Ureter (tissue), 1 donor: ENCODE data around the gene ABHD4. TPM values are rescaled to one million over a fixed set of nuclear protein-coding genes. Genes with fewer than 3 reads are reported as not detected.
A peak's percentile ranks its signal among the peaks of the same experiment; 100 is the strongest.
"Not testable (repeated sequence)": the region's sequence is repeated elsewhere in the genome, so short reads cannot be mapped to it uniquely, and the experiment has no call there.

Experiments used
- DNase-seq: peaks from one replicate; pipeline ENCODE4 v3.0.0-alpha.2; 2020; ENCODE audit warnings: low spot score
- total RNA-seq: library from RNA; stranded (reverse); gene quantifications from one replicate; pipeline ENCODE4 v1.2.4, GENCODE V29; 2023
- donor health status: DM: yes; HTN: yes; CAD: no.

Gene ABHD4
- total RNA-seq, 1 donor from 2014 or later, result 33.7 TPM

GRCh38 chr14:22589096-22589839 lies 8.8 kb upstream of the ABHD4 start, which contains the start of gene DAD1:
TSS of gene DAD1 (minus strand) at chr14:22589224. CDS start at chr14:22589157, 67 bp downstream.
- DNase-seq, result peak; percentile 99

GRCh38 chr14:22593189-22593588 lies 4.9 kb upstream of the ABHD4 start:
- no peak for DNase-seq

- DNase-seq, result no peak
Observed at GRCh38 chr14:22593601-22594000, 4.5 kb upstream of the ABHD4 start.

GRCh38 chr14:22594156-22594716 lies 3.9 kb upstream of the ABHD4 start:
- DNase-seq, result no peak

- no peak for DNase-seq
Observed at GRCh38 chr14:22596354-22596879, 1.7 kb upstream of the ABHD4 start.

GRCh38 chr14:22597265-22597664 lies 835 bp upstream of the ABHD4 start:
- DNase-seq, result no peak

- no peak for DNase-seq
Observed at GRCh38 chr14:22597771-22598098, 365 bp upstream of the ABHD4 start.

GRCh38 chr14:22598896-22599244 lies 770 bp downstream of the ABHD4 start:
- peak; percentile 76 for DNase-seq

GRCh38 chr14:22599349-22599748 lies 1.2 kb downstream of the ABHD4 start:
- no peak for DNase-seq

- DNase-seq, result no peak
Observed at GRCh38 chr14:22600027-22600426, 1.9 kb downstream of the ABHD4 start.

- no peak for DNase-seq
Observed at GRCh38 chr14:22601456-22601855, 3.4 kb downstream of the ABHD4 start.

- DNase-seq, result no peak
Observed at GRCh38 chr14:22601996-22602395, 3.9 kb downstream of the ABHD4 start.

GRCh38 chr14:22602862-22603261 lies 4.8 kb downstream of the ABHD4 start:
- no peak for DNase-seq

GRCh38 chr14:22606380-22606779 lies 8.3 kb downstream of the ABHD4 start:
- DNase-seq, result no peak

GRCh38 chr14:22607291-22607690 lies 9.2 kb downstream of the ABHD4 start:
- no peak for DNase-seq

- DNase-seq, result no peak
Observed at GRCh38 chr14:22610931-22611330, 12.8 kb downstream of the ABHD4 start.

GRCh38 chr14:22613106-22613695 lies 15.1 kb downstream of the ABHD4 start:
- DNase-seq, result no peak

- no peak for DNase-seq
Observed at GRCh38 chr14:22613736-22614239, 15.7 kb downstream of the ABHD4 start.

- peak; percentile 52 for DNase-seq
Observed at GRCh38 chr14:22614240-22614799, 16.2 kb downstream of the ABHD4 start.

- not testable (repeated sequence) for DNase-seq
Observed at GRCh38 chr14:22615765-22616164, 17.7 kb downstream of the ABHD4 start.

- no peak for DNase-seq
Observed at GRCh38 chr14:22622255-22622654, 24.2 kb downstream of the ABHD4 start.

- no peak for DNase-seq
Observed at GRCh38 chr14:22623047-22623446, 24.9 kb downstream of the ABHD4 start.

- DNase-seq, result no peak
Observed at GRCh38 chr14:22626590-22626989, 28.5 kb downstream of the ABHD4 start.
